Testis (tissue), 3 donors: ENCODE data around the gene ENTR1. TPM values are rescaled to one million over a fixed set of nuclear protein-coding genes. Genes with fewer than 3 reads are reported as not detected.

Experiments used
- DNase-seq: peaks from one replicate; pipeline ENCODE4 v3.0.0-alpha.2; 2019
- H3K27ac ChIP-seq, 2 donors: fragments of 200-600 bp; sonication (generic); one replicate each; pipeline ENCODE4 v1.5.1; 2019
- H3K27me3 ChIP-seq: fragments of 200-600 bp; sonication (generic); one replicate; pipeline ENCODE4 v1.5.1; 2019
- H3K36me3 ChIP-seq: fragments of 200-600 bp; sonication (generic); one replicate; pipeline ENCODE4 v1.5.1; 2017; ENCODE audit warnings: low read depth; ENCODE audit errors: missing control alignments
- H3K4me1 ChIP-seq: fragments of 200-600 bp; sonication (generic); one replicate; pipeline ENCODE4 v1.5.1; 2019
- H3K4me3 ChIP-seq, 2 donors: fragments of 200-600 bp; sonication (generic); one replicate each; pipeline ENCODE4 v1.5.1; 2017 to 2019
- H3K9me3 ChIP-seq: fragments of 200-600 bp; sonication (generic); one replicate; pipeline ENCODE4 v1.5.1; 2017
- CTCF ChIP-seq, 3 experiments: fragments of 450-650 bp in 2 of 3; fragments of 200-600 bp in 1 of 3; sonication (generic) in 1 of 3; IDR thresholded peaks; one replicate each; pipeline ENCODE4 v1.5.1; 2016 to 2019; ENCODE audit warnings: antibody characterized with exemption in 3 of 3, mild to moderate bottlenecking in 2 of 3, moderate library complexity in 1 of 3
- POLR2A ChIP-seq: fragments of 450-650 bp; IDR thresholded peaks from one replicate; pipeline ENCODE4 v1.6.1; 2017; ENCODE audit warnings: antibody characterized with exemption, mild to moderate bottlenecking, moderate library complexity
- WGBS, 2 donors: methylation state at CpG; one replicate each; pipeline ENCODE4 v1.1.5; 2018; 5-methylcytosine and 5-hydroxymethylcytosine counted together
- intact Hi-C: fragments of 100-400 bp; cut with DNase I; formaldehyde crosslinking; loops from one replicate; pipeline ENCODE4 v1.15.1; 2023; ENCODE audit warnings: low total_unique reads
- polyA plus RNA-seq: library from polyadenylated mRNA; stranded (reverse); fragments of 350-450 nt; fragmentation: Illumina TruSeq; extraction: RNeasy Lipid Tissue Mini Kit (QIAGEN cat#74804); gene quantifications from one replicate; pipeline ENCODE4 v1.2.3, GENCODE V29; 2014; ENCODE audit warnings: low read depth, low replicate concordance; ENCODE audit not compliant: insufficient read depth
- total RNA-seq, 2 donors: library from RNA; depleted of rRNA; stranded (reverse); fragments of >200 nt; gene quantifications; one replicate each; pipeline ENCODE4 v1.2.3, GENCODE V29; 2016

ENTR1 gene
- total and polyA plus RNA-seq, 3 donors from 2014 or later, result 61.7 to 69.1 (median 64.3) TPM

GRCh38 chr9:136365775-136366222 is 44.6 kb downstream of the ENTR1 start:
- Histone ChIP-seq H3K4me1 (peaks cover 7% of the 10 kb centered on the region), H3K9me3 (no peaks in the 10 kb centered on the region), H3K4me3 (no peak overlapping the region), H3K27ac (no peak overlapping the region), H3K27me3 (no peaks in the 10 kb centered on the region), H3K36me3 (no peaks in the 10 kb centered on the region)
- TF ChIP-seq POLR2A, result no peak
- no peak for TF ChIP-seq CTCF (IDR thresholded peaks at IDR 0.05)
- no peak for DNase-seq
- intact Hi-C loops, result no loop called here
- 75 to 78% methylated on average over 8 to 9 of the region's 9 CpGs for WGBS, 2 donors

GRCh38 chr9:136364942-136365774 is 45.3 kb downstream of the ENTR1 start:
- 66 to 68% methylated on average over 13 to 27 of the region's 31 CpGs for WGBS, 2 donors
- TF ChIP-seq POLR2A (no peak), CTCF (IDR thresholded peaks at IDR 0.05) (no peak)
- peak overlapping the region in 1 of 2 donors; percentile 8 for H3K4me3 ChIP-seq
- peaks cover 7% of the 10 kb centered on the region for H3K4me1 ChIP-seq
- no peak for DNase-seq
- H3K27ac ChIP-seq, result no peak overlapping the region
- intact Hi-C loops, result no loop called here
- no peaks in the 10 kb centered on the region for H3K27me3 ChIP-seq
- H3K9me3 ChIP-seq, result no peaks in the 10 kb centered on the region
- H3K36me3 ChIP-seq, result no peaks in the 10 kb centered on the region

DNA sequence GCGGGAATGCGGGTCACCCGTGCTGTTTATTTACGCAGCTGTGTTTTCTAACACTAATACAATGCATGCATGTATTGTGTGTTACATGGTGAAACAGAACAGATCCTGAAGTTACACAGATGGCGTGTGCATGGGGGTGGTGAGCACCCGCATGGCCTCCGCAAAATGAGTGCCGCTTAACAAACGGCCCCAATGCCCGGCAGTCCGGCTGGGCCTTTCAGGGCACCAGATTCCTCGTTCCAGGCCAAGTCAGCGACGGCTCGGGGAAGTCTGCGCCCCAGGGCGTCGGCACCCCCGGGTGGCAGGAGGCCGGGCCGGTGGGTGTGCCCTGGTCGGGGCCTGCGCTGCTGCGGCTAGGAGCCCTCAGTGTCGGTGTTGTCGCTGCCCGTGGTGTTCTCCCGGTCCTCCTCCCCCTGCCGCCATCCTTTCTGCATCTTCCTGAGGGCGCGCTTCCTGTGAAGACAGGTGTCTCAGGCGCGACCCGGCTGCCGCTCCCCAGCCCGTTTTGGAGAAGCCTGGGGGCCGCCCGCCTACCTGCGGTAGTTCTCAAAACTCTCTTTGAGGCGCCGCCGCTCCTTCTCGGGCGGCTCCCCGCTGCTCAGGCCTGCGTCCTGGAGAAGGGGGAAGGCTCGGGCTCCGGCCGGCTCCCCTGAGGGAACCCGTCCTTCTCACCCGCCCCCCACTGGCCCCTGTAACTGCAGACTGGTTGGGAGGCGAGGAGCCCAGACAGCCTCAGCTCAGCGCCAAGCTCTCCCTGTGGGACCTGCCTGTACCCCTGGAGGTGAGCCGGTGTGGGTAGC is 46.3 kb downstream of the ENTR1 start:
- WGBS, 2 donors, result 44 to 45% methylated on average over 13 to 54 of the region's 54 CpGs
- intact Hi-C loops, result no loop called here
- Histone ChIP-seq H3K4me1 (peaks cover 7% of the 10 kb centered on the region), H3K9me3 (no peaks in the 10 kb centered on the region), H3K36me3 (no peaks in the 10 kb centered on the region), H3K27me3 (no peaks in the 10 kb centered on the region), H3K4me3 (peak overlapping the region; percentile 8 to 96), H3K27ac (peak overlapping the region in 1 of 2 donors; percentile 94)
- no peak for DNase-seq
- no peak for TF ChIP-seq POLR2A
- no peak for TF ChIP-seq CTCF (IDR thresholded peaks at IDR 0.05)

- TF ChIP-seq POLR2A (no peak), CTCF (IDR thresholded peaks at IDR 0.05) (peak; percentile 99)
- no peaks in the 10 kb centered on the region for H3K27me3 ChIP-seq
- H3K36me3 ChIP-seq, result no peaks in the 10 kb centered on the region
- WGBS, 2 donors, result 1 to 3% methylated on average over 11 to 94 of the region's 97 CpGs
- peak within 1 kb of the TSS; percentile 70 to 94 for H3K27ac ChIP-seq
- intact Hi-C loops, result no loop called here
- no peaks in the 10 kb centered on the region for H3K9me3 ChIP-seq
- peak within 1 kb of the TSS; percentile 71 to 96 for H3K4me3 ChIP-seq
- DNase-seq, result peak; percentile 97
- peaks cover 7% of the 10 kb centered on the region for H3K4me1 ChIP-seq
Measured at GRCh38 chr9:136363106-136363948, 47.1 kb downstream of the ENTR1 start, which contains the start of gene DNLZ. DNLZ (minus strand) TSS chr9:136363744; CDS start chr9:136363714, 30 bp downstream.
